ENCODE results near the gene PACS2.
A peak's percentile ranks its signal among the peaks of the same experiment; 100 is the strongest.
"Not testable (repeated sequence)": the region's sequence is repeated elsewhere in the genome, so short reads cannot be mapped to it uniquely, and the experiment has no call there.

The PACS2 gene

GRCh38 chr14:105281371-105282097, 33.0 kb upstream of the PACS2 start:
- peak; percentile 33 to 46 for ATAC-seq (replicated peaks)

DNA sequence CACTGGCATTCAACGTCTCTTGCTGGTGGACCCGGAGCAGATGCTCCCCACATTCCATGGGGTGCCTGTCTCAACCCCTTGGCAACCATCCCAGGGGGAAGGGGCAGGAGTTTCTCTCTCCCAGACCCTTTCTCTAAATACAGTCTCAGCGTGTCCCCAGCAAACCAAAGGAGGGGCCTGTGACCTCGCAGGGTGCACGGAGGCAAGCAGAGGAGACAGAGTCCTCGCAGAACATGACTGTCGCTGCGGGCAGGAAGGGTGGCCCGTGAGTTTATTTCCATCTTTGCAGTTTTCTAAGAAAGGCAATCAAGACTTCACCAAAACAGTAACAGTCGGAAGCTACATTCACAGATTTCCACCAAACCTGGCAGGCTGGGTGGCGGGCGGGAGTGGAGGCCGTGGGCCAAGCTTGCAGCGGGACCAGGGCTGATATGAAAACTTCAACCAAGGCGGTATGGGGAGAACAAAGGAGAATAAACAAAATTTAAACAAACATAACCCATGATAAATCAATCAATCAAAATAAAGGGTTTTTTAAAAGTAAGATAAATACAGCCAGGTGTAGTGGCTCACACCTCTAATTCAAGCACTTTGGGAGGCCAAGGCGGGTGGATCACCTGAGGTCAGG, 32.3 kb upstream of the PACS2 start:
- Mint-ChIP-seq H3K4me1 (peaks cover 21 to 44% of the 10 kb centered on the region in 2 donors), H3K27ac (no peak overlapping the region), H3K4me3 (no peak overlapping the region)

More at GRCh38 chr14:105281371-105282097, 33.0 kb upstream of the PACS2 start:
- Mint-ChIP-seq H3K4me1 (peaks cover 20 to 44% of the 10 kb centered on the region in 2 donors), H3K27me3 (no peaks in the 10 kb centered on the region), H3K36me3 (peaks cover 10 to 20% of the 10 kb centered on the region in 2 donors), H3K4me3 (no peak overlapping the region), H3K9me3 (no peaks in the 10 kb centered on the region), H3K27ac (peak overlapping the region; percentile 56)
- no peak for DNase-seq

DNA sequence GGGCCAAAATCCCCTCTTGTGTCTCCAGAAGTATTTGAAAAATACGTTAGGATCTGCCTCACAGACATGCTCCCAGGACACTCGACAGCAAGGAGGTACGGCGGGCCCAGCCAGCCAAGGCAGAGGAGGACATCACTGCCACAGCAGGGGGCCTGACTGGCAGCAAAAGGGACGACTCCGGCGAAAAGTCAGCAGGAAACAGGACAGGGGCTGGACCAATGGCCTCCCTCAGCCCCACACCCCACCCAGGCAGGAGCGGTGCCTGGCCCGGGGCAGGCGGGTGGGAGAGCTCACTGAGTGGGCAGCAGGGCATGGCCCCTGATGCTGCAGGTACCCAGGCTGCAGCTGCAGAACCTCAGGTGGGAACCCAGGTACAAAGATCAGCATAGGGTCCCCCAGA, 31.5 kb upstream of the PACS2 start:
- Mint-ChIP-seq H3K27ac (no peak overlapping the region), H3K9me3 (no peaks in the 10 kb centered on the region), H3K4me3 (no peak overlapping the region), H3K4me1 (peaks cover 24 to 52% of the 10 kb centered on the region in 2 donors), H3K36me3 (peaks cover 10 to 27% of the 10 kb centered on the region in 2 donors), H3K27me3 (no peaks in the 10 kb centered on the region)
- ATAC-seq (replicated peaks): no peak
- no peak for DNase-seq

More for the DNA sequence above, 32.3 kb upstream of the PACS2 start:
- no peak for DNase-seq
- no peak for ATAC-seq (replicated peaks)
- H3K27me3 Mint-ChIP-seq: no peaks in the 10 kb centered on the region
- H3K9me3 Mint-ChIP-seq: no peaks in the 10 kb centered on the region
- H3K36me3 Mint-ChIP-seq: peaks cover 10 to 25% of the 10 kb centered on the region in 2 donors

- no peaks in the 10 kb centered on the region for H3K9me3 Mint-ChIP-seq
- DNase-seq: no peak
- peaks cover 10 to 27% of the 10 kb centered on the region in 2 donors for H3K36me3 Mint-ChIP-seq
- peak overlapping the region; percentile 65 for H3K27ac Mint-ChIP-seq
- no peaks in the 10 kb centered on the region for H3K27me3 Mint-ChIP-seq
- H3K4me3 Mint-ChIP-seq: no peak overlapping the region
- peaks cover 24 to 52% of the 10 kb centered on the region in 2 donors for H3K4me1 Mint-ChIP-seq
- peak; percentile 38 to 54 for ATAC-seq (replicated peaks)
Observed at GRCh38 chr14:105283899-105284298, 30.6 kb upstream of the PACS2 start.

DNA sequence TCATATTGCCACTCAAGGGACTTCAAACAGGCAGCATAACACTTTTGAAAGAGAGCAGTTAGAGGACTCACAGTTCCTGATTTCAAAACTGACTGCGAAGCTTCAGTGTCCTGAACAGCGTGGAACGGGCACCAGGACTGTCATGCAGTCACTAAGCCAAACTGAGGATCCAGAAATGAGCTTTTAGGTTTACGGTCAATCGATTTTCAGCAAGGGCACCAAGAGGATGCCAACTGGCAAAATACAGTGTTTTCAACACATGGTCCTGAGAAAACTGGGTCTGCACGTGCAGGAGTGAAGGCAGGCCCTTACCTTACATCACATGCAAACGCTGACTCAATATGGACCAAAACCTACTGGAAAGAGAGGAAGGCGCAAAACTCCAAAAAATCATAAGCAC, 29.4 kb upstream of the PACS2 start:
- ATAC-seq (replicated peaks) (no peak), DNase-seq (no peak)
- no peaks in the 10 kb centered on the region for H3K9me3 Mint-ChIP-seq
- H3K4me1 Mint-ChIP-seq: peaks cover 26 to 59% of the 10 kb centered on the region in 2 donors
- H3K36me3 Mint-ChIP-seq: peaks cover 12 to 31% of the 10 kb centered on the region in 2 donors
- H3K27ac Mint-ChIP-seq: no peak overlapping the region
- H3K4me3 Mint-ChIP-seq: no peak overlapping the region
- H3K27me3 Mint-ChIP-seq: no peaks in the 10 kb centered on the region

GRCh38 chr14:105286759-105287144, 27.8 kb upstream of the PACS2 start:
- H3K36me3 Mint-ChIP-seq: peaks cover 12 to 31% of the 10 kb centered on the region in 2 donors

DNA sequence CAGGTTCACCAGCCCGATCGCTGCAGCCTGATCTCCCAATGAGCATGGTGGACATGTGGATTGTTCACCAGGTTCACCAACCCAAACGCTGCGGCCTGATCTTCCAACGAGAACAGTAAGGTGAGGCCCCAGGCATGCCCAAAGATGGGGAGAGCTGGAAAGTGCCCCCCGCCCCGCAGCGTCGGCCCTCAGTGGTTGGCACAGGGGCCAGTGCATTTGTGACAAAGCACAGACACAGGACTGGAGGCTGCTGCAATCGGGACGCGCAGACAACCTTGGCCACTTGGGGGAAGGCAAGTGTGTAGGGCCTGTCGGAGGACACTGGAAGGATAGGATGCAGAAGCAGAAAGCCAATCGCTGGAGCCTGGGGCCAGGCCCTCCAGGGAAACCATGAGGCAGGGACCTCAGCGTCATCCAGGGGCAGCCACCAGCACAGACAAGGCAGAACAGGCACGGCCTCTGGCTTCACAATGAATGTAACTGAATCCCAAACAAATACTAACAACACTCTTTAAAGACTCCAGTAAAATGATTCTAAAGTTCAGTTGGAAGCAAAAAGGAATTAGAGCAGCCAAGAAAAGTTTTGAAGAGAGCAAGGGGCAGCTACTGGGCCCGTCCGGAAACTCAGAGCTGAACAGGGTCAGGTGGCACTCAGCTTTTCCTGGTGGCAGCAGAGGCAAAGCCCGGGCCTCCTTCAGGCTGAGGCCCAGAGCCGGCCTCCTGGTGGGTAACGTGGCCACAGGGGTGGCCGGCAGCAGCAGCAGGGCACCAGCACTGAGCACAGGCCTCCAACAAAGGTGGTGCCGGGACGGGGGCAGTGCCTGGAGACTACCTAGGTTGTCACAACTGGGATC, 27.1 kb upstream of the PACS2 start:
- peak overlapping the region; percentile 62 for H3K27ac Mint-ChIP-seq
- no peaks in the 10 kb centered on the region for H3K27me3 Mint-ChIP-seq
- H3K36me3 Mint-ChIP-seq: peaks cover 12 to 27% of the 10 kb centered on the region in 2 donors
- no peak overlapping the region for H3K4me3 Mint-ChIP-seq
- ATAC-seq (replicated peaks) (no peak), DNase-seq (no peak)
- H3K9me3 Mint-ChIP-seq: no peaks in the 10 kb centered on the region
- H3K4me1 Mint-ChIP-seq: peaks cover 31 to 71% of the 10 kb centered on the region in 2 donors

More at GRCh38 chr14:105286759-105287144, 27.8 kb upstream of the PACS2 start:
- Mint-ChIP-seq H3K4me3 (no peak overlapping the region), H3K27me3 (no peaks in the 10 kb centered on the region), H3K4me1 (peaks cover 34 to 71% of the 10 kb centered on the region in 2 donors), H3K9me3 (no peaks in the 10 kb centered on the region), H3K27ac (no peak overlapping the region)
- DNase-seq (no peak), ATAC-seq (replicated peaks) (no peak)

- peaks cover 35 to 73% of the 10 kb centered on the region in 2 donors for H3K4me1 Mint-ChIP-seq
- H3K27me3 Mint-ChIP-seq; ATAC-seq (replicated peaks); H3K27ac Mint-ChIP-seq; H3K4me3 Mint-ChIP-seq; H3K9me3 Mint-ChIP-seq; DNase-seq: not testable (repeated sequence)
- H3K36me3 Mint-ChIP-seq: peaks cover 12 to 27% of the 10 kb centered on the region in 2 donors
Observed at GRCh38 chr14:105288936-105289335, 25.6 kb upstream of the PACS2 start.

DNA sequence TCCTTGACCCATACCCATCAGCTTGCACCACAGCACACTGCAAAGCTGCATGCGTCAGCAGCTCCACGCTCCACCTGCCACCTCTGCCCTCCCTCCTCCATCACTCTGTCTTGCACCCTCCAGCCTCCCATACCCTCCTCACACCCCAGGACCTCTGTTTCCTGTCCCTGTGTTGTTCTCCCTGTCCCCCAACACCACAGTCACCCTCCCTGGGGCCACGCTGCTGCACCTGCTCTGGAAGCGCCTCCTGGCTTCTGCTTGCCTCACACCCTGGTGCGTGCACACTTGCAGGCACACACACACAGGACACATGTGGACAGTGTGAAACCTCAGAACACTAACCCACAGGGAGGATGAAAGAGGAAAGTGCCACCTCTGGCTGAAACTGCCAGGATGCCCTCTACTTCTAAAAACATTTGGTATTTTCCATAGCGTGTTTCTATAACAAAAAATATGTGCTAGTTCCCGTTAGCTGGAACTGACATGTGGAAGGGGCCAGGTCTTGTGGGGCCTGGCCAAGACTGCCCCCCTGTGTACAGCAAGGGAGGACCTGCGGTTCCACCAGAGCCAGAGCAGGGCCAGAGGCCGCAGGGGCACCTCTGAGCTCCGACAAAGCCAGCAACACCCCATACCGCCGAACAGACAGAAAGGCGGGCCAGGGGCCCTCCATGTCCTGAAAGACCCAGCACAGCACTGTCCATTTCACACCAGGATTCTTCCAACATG, 23.8 kb upstream of the PACS2 start:
- peaks cover 37 to 67% of the 10 kb centered on the region in 2 donors for H3K4me1 Mint-ChIP-seq
- ATAC-seq (replicated peaks): peak; percentile 66 to 67
- H3K27ac Mint-ChIP-seq: peak overlapping the region; percentile 52
- H3K27me3 Mint-ChIP-seq: no peaks in the 10 kb centered on the region
- peak overlapping the region; percentile 33 to 44 for H3K4me3 Mint-ChIP-seq
- H3K9me3 Mint-ChIP-seq: no peaks in the 10 kb centered on the region
- peaks cover 2 to 13% of the 10 kb centered on the region in 2 donors for H3K36me3 Mint-ChIP-seq
- DNase-seq: peak; percentile 48

- peaks cover 33 to 59% of the 10 kb centered on the region in 2 donors for H3K4me1 Mint-ChIP-seq
- ATAC-seq (replicated peaks) (peak; percentile 13 to 21), DNase-seq (no peak)
- H3K36me3 Mint-ChIP-seq: peaks cover 2 to 4% of the 10 kb centered on the region in 2 donors
- H3K27me3 Mint-ChIP-seq: no peaks in the 10 kb centered on the region
- peak overlapping the region; percentile 59 to 68 for H3K4me3 Mint-ChIP-seq
- H3K9me3 Mint-ChIP-seq: no peaks in the 10 kb centered on the region
- peak overlapping the region; percentile 65 for H3K27ac Mint-ChIP-seq
Observed at GRCh38 chr14:105292826-105293711, 21.5 kb upstream of the PACS2 start.

DNA sequence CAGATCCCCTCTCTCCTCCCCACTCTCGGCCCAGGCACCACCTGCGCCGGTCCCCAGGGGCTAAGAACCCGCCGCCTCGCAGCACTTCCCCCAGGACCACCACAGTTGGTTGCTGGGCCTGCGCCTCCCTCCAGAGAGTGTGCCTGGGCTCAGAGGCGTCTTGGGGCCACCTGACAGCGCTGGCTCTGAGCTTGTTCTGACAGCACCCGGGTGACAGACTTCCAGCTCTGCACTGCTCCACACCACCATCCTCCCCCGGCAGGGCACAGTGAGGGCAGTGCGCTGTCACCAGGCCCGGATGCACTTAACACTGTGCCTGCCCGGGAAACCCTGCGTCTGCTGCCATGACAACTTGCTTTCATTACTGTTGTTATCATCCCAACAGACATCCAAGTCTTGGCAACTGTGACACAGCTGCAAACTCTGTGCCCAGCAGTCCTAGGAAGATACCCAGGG, 20.4 kb upstream of the PACS2 start:
- Mint-ChIP-seq H3K36me3 (peaks cover 2 to 3% of the 10 kb centered on the region in 2 donors), H3K27me3 (no peaks in the 10 kb centered on the region), H3K4me3 (peak overlapping the region; percentile 46 to 71), H3K4me1 (peaks cover 35 to 64% of the 10 kb centered on the region in 2 donors), H3K9me3 (no peaks in the 10 kb centered on the region), H3K27ac (peak overlapping the region; percentile 94)
- ATAC-seq (replicated peaks): peak; percentile 76 to 80
- peak; percentile 43 for DNase-seq

DNA sequence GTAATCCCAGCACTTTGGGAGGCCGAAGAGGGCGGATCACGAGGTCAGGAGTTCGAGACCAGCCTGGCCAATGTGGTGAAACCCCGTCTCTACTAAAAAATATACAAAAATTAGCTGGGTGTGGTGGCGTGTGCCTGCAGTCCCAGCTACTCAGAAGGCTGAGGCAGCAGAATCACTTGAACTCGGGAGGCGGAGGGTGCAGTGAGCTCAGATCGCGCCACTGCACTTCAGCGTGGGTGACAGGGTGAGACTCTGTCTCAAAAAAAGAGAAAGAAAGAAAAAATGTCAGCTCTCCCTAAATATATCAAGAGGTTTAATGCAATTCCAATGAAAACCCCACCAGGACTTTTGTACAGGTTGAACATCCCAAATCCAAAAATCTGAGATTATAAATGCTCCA, 17.2 kb upstream of the PACS2 start:
- peaks cover 30 to 51% of the 10 kb centered on the region in 2 donors for H3K4me1 Mint-ChIP-seq
- H3K36me3 Mint-ChIP-seq; H3K4me3 Mint-ChIP-seq; ATAC-seq (replicated peaks); H3K9me3 Mint-ChIP-seq; DNase-seq; H3K27ac Mint-ChIP-seq; H3K27me3 Mint-ChIP-seq: not testable (repeated sequence)
